GM19324 (cell line): Measurements from ENCODE around the gene CPXM2.

Experiments used
- ATAC-seq: cut with Tn5 transposase; IDR thresholded peaks from one replicate; pipeline ENCODE4 v1.9.1; 2021; ENCODE audit warnings: mild to moderate bottlenecking, moderate library complexity; ENCODE audit not compliant: unreplicated experiment, low FRiP score

CPXM2 gene

DNA sequence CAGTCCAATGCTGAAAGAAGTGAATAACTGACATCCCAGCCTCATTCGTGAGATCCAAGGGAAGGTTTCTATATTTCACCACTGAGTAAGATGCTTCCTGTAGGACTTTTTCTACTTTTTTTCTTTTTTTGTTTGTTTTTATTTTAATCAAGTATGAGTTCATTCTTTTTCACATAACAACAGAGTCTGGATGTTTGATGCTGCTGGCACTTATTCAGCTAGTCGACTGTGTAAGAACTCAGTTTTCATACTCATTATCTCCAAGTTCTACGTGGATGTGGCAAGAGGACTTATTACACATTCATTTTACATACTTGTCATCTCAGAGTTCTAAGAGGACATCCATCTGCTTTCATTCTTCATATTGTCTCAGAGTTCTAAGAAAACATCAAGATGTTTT, 86.9 kb downstream of the CPXM2 start:
- ATAC-seq: no peak

GRCh38 chr10:123800821-123801220, 90.8 kb downstream of the CPXM2 start:
- no peak for ATAC-seq

DNA sequence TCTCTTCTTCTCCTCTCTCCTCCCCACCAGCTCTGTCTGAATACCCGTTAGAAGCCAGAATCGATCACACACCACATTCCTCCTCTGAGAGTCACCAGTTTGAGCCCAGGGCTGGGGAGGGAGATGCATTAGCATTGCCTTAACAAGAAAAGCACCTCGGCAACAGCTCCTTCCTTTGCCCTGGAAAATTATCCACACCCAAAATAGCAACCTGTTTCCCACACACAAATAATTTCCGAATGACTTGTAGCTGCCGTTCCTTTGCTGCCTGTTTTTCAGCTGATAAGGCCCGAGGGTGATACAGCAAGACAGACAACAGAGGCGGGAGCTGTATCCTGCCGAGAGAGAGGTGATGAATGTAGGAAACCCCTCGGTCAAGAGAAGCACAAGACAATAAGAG, 91.3 kb downstream of the CPXM2 start:
- ATAC-seq: no peak

GRCh38 chr10:123798856-123799255, 92.8 kb downstream of the CPXM2 start:
- no peak for ATAC-seq

- no peak for ATAC-seq
These were observed 93.8 kb downstream of the CPXM2 start for GRCh38 chr10:123797813-123798212.

DNA sequence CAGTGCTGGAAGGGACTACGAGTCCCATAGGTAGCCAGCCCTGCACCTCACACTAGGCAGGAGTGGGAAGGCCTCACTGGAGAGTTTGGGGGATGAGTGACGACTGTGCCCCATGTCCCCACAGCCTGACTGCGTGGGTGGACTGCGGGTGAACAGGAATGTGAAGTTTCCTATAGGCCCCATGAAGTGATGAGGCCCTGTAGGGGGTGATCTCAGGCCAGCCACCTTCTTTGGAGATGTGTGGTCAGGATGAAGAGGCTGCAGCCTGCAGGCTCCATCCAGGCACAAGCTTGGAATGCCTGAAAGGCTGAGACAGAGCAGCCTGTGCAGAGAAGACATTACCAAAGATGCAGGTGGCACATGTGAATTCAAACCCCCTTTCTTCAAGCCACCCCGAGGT, 94.9 kb downstream of the CPXM2 start:
- no peak for ATAC-seq

GRCh38 chr10:123795846-123796590, 95.6 kb downstream of the CPXM2 start:
- no peak for ATAC-seq

- ATAC-seq: no peak
These were observed 96.3 kb downstream of the CPXM2 start for GRCh38 chr10:123795196-123795780.

DNA sequence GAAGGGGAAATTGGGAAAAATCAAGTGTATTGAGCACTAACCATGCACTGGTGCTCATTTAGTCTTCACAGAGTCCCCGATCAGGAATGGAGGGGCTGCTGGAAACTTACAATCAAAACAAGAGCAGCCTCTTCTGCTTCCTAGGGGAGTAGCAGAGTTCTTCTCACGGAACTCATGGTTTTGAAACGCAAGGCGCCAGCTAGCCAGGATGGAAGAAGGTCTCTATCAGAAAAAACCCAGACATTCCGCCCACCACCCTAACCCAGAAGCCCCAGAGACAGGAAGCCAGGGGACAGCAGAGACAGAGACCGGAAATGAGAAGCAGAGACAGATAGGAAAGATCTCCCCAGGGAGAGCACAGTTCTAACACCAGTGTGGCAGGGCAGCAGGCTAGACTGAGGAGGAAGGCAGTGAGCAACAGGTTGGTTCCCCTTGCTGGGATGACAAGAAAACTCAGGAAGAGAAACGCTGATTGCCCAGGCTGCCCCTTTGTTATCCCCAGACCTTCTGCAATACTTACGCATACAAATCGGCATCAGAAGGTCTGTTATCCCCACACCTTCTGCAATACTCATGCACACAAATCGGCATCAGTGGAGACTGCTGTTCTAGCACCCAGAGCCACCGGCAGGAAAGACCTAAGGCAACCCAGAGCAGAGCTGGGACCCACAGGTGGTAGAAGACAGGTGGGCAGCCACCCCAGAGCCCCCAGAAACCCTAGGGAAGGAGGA, 99.2 kb downstream of the CPXM2 start:
- ATAC-seq: no peak

DNA sequence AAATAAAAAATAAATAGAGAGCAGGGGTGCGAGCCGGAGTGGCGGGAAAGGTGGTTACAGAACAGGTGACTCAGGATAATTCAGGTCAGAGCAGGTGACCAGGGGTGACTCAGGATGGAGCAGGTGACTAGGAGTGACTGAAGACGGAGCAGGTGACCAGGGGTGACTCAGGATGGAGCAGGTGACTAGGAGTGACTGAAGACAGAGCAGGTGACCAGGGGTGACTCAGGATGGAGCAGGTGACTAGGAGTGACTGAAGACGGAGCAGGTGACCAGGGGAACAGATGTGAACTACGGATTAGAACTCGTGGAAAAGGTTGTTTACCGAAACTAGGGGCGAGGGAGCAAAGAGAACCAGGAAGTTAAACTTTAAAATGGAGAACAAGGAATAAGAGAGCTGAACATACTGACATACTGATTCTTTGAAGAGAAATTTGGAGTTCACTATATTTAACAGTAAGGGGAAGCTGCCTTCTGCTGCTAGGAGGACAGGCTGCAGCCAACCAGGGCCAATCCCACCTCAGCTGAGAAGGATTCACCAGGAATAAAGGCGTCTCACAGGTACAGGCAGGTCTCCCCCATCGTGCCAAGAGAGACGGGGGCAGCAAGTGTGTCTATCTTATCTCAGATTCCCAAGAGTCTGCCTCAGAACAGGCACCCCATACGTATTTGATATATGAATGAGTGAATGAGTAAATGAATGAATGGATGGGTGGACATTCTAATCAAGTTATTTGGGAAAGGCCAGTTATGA, 101.3 kb downstream of the CPXM2 start:
- ATAC-seq: no peak

DNA sequence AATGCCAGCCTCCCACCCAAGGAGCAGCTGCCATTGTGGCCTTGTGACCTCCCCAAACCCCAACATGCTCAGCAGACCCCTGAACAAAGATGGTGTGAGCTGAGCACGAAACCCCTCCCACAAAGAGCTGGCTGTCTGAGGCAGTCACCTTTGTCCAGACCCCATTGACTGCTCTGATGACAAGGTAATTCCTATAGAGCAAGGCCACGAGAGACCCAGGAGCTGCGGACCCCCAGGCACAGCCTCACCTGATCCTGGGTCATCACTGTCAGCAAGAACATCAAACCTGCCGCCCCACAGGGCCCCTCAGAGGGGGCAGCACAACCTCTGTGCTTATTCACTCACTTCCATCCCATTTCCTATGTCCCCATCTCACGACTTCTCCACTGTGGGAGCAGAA, 102.6 kb downstream of the CPXM2 start:
- ATAC-seq: no peak

- no peak for ATAC-seq
These were observed 104.0 kb downstream of the CPXM2 start for GRCh38 chr10:123787566-123787965.

DNA sequence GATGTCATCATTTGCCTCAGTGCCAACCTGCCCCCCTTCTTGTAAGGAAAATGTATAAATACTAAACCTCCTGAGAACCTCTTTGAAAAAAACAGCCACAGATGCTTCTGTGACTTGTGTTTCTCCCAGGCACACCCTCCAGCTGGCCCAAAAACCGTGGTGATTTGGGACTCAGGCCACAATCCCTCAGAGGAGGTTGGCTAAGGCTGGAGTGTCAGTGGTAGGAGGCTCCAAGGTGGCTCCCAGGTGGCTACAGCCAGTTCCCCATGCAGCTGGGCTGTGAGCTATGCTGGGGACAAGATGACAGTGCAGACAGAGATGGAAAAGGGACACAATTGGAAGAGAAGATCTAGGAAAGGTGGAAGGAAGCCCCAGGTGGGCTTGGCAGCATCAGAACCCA, 104.7 kb downstream of the CPXM2 start:
- no peak for ATAC-seq

DNA sequence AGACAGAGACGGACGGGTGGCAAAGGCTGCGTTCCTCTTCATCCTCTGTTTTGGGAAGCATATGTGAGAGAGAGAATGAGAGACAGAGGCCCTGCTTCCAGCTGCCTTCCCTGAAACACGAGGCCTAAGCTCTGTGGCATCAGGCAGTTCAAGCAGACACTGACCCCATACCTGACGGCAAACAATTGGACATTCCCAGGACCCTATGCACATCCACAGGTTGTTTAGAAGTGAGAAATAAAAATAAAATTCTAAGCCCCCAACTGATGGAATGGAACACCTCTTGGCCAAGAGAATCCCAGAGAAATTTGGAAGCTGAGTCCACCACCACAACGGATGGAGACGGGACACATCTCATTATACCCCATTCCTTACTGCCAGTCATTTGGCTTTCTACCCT, 105.3 kb downstream of the CPXM2 start:
- ATAC-seq: no peak

- no peak for ATAC-seq
These were observed 107.0 kb downstream of the CPXM2 start for GRCh38 chr10:123784646-123785045.

DNA sequence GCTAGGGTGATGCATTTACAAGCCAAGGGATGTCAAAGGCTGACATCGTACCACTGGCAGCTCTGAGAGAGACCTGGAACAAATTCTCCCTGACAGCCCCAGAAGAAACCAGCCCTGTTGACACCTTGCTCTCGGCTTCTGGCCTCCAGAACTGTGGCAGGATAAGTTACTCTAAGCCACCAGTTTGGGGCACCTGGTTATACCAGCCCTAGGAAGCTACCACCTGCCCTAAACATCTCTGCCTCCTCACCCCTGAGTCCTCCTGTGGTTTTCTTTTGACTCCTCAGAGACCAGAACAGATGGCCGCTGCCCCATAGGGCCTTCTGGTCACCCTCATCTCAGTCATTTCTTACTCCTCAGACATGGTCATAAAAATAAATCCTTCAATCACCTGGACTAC, 107.4 kb downstream of the CPXM2 start:
- ATAC-seq: no peak

DNA sequence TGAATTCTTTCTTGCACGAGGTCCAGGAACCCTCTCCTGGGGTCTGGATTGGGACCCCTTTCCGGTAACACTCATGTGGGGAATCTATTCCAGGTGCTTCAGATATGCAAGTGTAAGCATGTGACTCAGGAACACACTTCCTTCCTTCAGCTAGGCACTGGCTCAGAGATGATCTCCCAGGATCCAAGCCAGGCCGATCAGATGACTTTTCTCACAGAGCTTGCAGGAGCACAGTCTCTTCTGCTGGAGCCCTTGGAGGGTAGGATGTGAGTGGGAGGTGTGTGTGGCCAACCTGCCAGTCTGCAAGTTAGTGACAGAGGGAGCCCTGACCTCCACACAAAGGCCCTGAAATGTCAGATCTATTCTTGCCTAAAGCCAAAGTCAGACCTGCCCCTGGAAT, 108.3 kb downstream of the CPXM2 start:
- no peak for ATAC-seq

DNA sequence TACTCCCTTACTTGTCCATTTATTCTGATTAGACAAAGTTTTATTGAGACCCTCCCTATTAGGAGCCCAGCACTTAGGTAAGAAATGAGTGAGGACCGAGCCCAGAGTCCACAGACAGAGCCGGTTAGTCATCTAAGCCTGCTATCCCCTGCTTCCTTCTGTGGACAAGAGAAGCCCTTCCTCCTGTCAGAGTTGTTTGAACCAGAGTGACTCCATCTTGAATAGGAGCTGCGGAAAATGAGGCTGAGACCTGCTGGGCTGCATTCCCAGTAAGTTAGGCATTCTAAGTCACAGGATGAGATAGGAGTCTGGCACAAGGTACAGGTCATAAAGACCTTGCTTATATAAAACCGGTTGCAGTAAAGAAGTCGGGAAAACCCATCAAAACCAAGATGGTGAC, 109.1 kb downstream of the CPXM2 start:
- ATAC-seq: no peak

- ATAC-seq: no peak
These were observed 109.6 kb downstream of the CPXM2 start for GRCh38 chr10:123781956-123782500.

DNA sequence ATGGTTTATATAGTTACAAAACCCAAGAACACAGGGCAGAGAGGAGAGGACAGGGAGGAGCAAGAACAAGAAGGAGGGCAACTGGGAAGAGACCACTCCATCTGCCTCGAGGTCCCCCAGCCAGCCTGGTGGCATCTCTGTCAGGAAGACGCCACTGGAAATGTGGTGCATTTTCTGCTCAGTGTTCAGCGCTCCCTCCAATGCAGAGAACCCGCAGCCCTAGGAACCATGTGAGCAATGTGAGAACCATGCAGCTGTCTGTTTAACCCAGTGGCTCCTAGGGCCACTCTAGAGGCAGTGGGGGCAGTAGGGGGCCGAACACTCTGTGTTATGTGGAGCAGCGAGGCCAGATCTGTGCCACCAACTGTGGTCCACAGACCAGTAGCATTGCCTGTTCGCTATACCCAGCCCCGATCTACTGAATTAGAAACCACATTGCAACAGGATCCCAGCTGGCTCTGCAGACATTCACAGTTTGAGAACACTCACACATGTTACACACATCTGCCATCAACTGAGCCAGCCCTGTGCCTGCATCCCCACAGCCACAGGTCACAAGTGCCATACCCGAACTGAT, 110.2 kb downstream of the CPXM2 start:
- ATAC-seq: no peak
